Fibroblast of pulmonary artery (primary cell): Measurements from ENCODE around the gene TDRD9.
"Not testable (repeated sequence)": the region's sequence is repeated elsewhere in the genome, so short reads cannot be mapped to it uniquely, and the experiment has no call there.

ENCODE experiments used
- DNase-seq: peaks from one replicate; pipeline ENCODE4 v3.0.0-alpha.2; 2010; ENCODE audit warnings: low read depth
- H3K4me3 ChIP-seq: replicated peaks from 2 replicates; pipeline ENCODE4 v1.5.1; 2011; ENCODE audit warnings: low read depth, mild to moderate bottlenecking, control low read depth, low read length, moderate library complexity
- CTCF ChIP-seq: IDR thresholded peaks from 2 replicates; pipeline ENCODE4 v1.5.1; 2011; ENCODE audit warnings: mild to moderate bottlenecking, control low read depth, low read length, inconsistent platforms; ENCODE audit errors: missing control alignments

The TDRD9 gene

GRCh38 chr14:103966631-103967030 lies 38.4 kb downstream of the TDRD9 start:
- TF ChIP-seq CTCF: no peak
- H3K4me3 ChIP-seq: no peak overlapping the region
- DNase-seq: no peak

GRCh38 chr14:103969961-103970360 lies 41.7 kb downstream of the TDRD9 start:
- no peak for TF ChIP-seq CTCF
- DNase-seq: no peak
- H3K4me3 ChIP-seq: no peak overlapping the region

- no peak for DNase-seq
- no peak overlapping the region for H3K4me3 ChIP-seq
- no peak for TF ChIP-seq CTCF
These were observed 45.1 kb downstream of the TDRD9 start for GRCh38 chr14:103973354-103973753.

- H3K4me3 ChIP-seq: no peak overlapping the region
- no peak for DNase-seq
- no peak for TF ChIP-seq CTCF
These were observed 46.3 kb downstream of the TDRD9 start for GRCh38 chr14:103974575-103974974.

- H3K4me3 ChIP-seq: not testable (repeated sequence)
- peak; percentile 46 for DNase-seq
- peak; percentile 28 for TF ChIP-seq CTCF
These were observed 52.5 kb downstream of the TDRD9 start for GRCh38 chr14:103980623-103981238.

- H3K4me3 ChIP-seq: no peak overlapping the region
- TF ChIP-seq CTCF: no peak
- DNase-seq: no peak
These were observed 55.9 kb downstream of the TDRD9 start for GRCh38 chr14:103984196-103984595.

- no peak overlapping the region for H3K4me3 ChIP-seq
- DNase-seq: no peak
- TF ChIP-seq CTCF: no peak
These were observed 60.8 kb downstream of the TDRD9 start for GRCh38 chr14:103989034-103989433.
